Subcutaneous abdominal adipose tissue (tissue), 5 donors: ENCODE results near the gene AGER.
"Not testable (repeated sequence)": the region's sequence is repeated elsewhere in the genome, so short reads cannot be mapped to it uniquely, and the experiment has no call there.

Source experiments
- H3K27ac ChIP-seq: one replicate; pipeline ENCODE4 v1.7.0; 2013; ENCODE audit warnings: low read depth, mild to moderate bottlenecking, inconsistent platforms, low read length, moderate library complexity
- H3K27me3 ChIP-seq, 5 donors: one replicate each; pipeline ENCODE4 v1.7.0; 2013; ENCODE audit warnings: low read length in 5 of 5, inconsistent platforms in 1 of 5; ENCODE audit not compliant: control insufficient read depth in 5 of 5, insufficient read depth in 4 of 5
- H3K36me3 ChIP-seq, 5 donors: one replicate each; pipeline ENCODE4 v1.7.0; 2013; ENCODE audit warnings: low read length in 5 of 5; ENCODE audit not compliant: control insufficient read depth in 5 of 5, insufficient read depth in 5 of 5
- H3K4me1 ChIP-seq, 5 donors: one replicate each; pipeline ENCODE4 v1.7.0; 2013; ENCODE audit warnings: low read length in 5 of 5, mild to moderate bottlenecking in 3 of 5, moderate library complexity in 1 of 5; ENCODE audit not compliant: control insufficient read depth in 5 of 5, insufficient read depth in 5 of 5
- H3K4me3 ChIP-seq, 5 donors: one replicate each; pipeline ENCODE4 v1.7.0; 2013; ENCODE audit warnings: low read length in 5 of 5, low read depth in 1 of 5
- H3K9ac ChIP-seq, 5 donors: one replicate each; pipeline ENCODE4 v1.7.0; 2013; ENCODE audit warnings: low read length in 5 of 5, mild to moderate bottlenecking in 4 of 5, moderate library complexity in 3 of 5
- H3K9me3 ChIP-seq, 5 donors: one replicate each; pipeline ENCODE4 v1.7.0; 2013; ENCODE audit warnings: low read length in 5 of 5; ENCODE audit not compliant: control insufficient read depth in 5 of 5
- donor health status: healthy.
- donor health status: healthy.
- donor health status: healthy.
- donor health status: healthy.
- donor health status: healthy.

AGER gene

GRCh38 chr6:32149932-32150870 is 33.9 kb downstream of the AGER start:
- Histone ChIP-seq H3K9ac (no peak overlapping the region), H3K36me3 (no peaks in the 10 kb centered on the region), H3K27me3 (peaks cover 3 to 19% (median 8%) of the 10 kb centered on the region in 5 donors), H3K4me3 (no peak overlapping the region), H3K27ac (no peak overlapping the region), H3K4me1 (peaks cover 0 to 48% (median 46%) of the 10 kb centered on the region in 5 donors), H3K9me3 (no peaks in the 10 kb centered on the region)

GRCh38 chr6:32149092-32149755 is 34.8 kb downstream of the AGER start:
- H3K4me1 ChIP-seq, result peaks cover 0 to 38% (median 36%) of the 10 kb centered on the region in 5 donors
- H3K9ac ChIP-seq, result peak overlapping the region in 1 of 5 donors; percentile 25
- no peak overlapping the region for H3K27ac ChIP-seq
- H3K9me3 ChIP-seq, result no peaks in the 10 kb centered on the region
- peaks cover 3 to 19% (median 8%) of the 10 kb centered on the region in 5 donors for H3K27me3 ChIP-seq
- H3K36me3 ChIP-seq, result no peaks in the 10 kb centered on the region
- H3K4me3 ChIP-seq, result peak overlapping the region; percentile 58 to 69 (median 59)

- Histone ChIP-seq H3K4me1 (peaks cover 0 to 31% (median 31%) of the 10 kb centered on the region in 5 donors), H3K27me3 (peaks cover 3 to 19% (median 8%) of the 10 kb centered on the region in 5 donors), H3K27ac (no peak overlapping the region), H3K9ac (peak overlapping the region in 4 of 5 donors; percentile 1 to 69 (median 40)), H3K4me3 (peak overlapping the region; percentile 58 to 72 (median 63)), H3K36me3 (no peaks in the 10 kb centered on the region), H3K9me3 (no peaks in the 10 kb centered on the region)
Observed at GRCh38 chr6:32148289-32149091, 35.6 kb downstream of the AGER start.

GRCh38 chr6:32147401-32148132 is 36.5 kb downstream of the AGER start:
- peak overlapping the region in 1 of 5 donors; percentile 69 for H3K9ac ChIP-seq
- peaks cover 0 to 22% (median 21%) of the 10 kb centered on the region in 5 donors for H3K4me1 ChIP-seq
- peaks cover 3 to 19% (median 8%) of the 10 kb centered on the region in 5 donors for H3K27me3 ChIP-seq
- H3K4me3 ChIP-seq, result peak overlapping the region in 1 of 5 donors; percentile 63
- H3K27ac ChIP-seq, result no peak overlapping the region
- H3K36me3 ChIP-seq, result no peaks in the 10 kb centered on the region
- no peaks in the 10 kb centered on the region for H3K9me3 ChIP-seq

GRCh38 chr6:32146687-32147086 is 37.4 kb downstream of the AGER start:
- no peaks in the 10 kb centered on the region for H3K36me3 ChIP-seq
- H3K27ac ChIP-seq, result no peak overlapping the region

GRCh38 chr6:32146287-32146686 is 37.8 kb downstream of the AGER start:
- H3K27ac ChIP-seq, result no peak overlapping the region
- H3K4me3 ChIP-seq, result no peak overlapping the region
- H3K27me3 ChIP-seq, result peaks cover 3 to 19% (median 8%) of the 10 kb centered on the region in 5 donors

More at GRCh38 chr6:32146687-32147086, 37.4 kb downstream of the AGER start:
- Histone ChIP-seq H3K4me3 (no peak overlapping the region), H3K9me3 (no peaks in the 10 kb centered on the region), H3K9ac (no peak overlapping the region), H3K4me1 (peaks cover 0 to 15% (median 14%) of the 10 kb centered on the region in 5 donors), H3K27me3 (peaks cover 3 to 22% (median 8%) of the 10 kb centered on the region in 5 donors)

GRCh38 chr6:32144238-32144637 is 39.8 kb downstream of the AGER start:
- H3K4me3 ChIP-seq, H3K9ac ChIP-seq, H3K27me3 ChIP-seq, H3K36me3 ChIP-seq, H3K27ac ChIP-seq, H3K9me3 ChIP-seq: not testable (repeated sequence)
- peaks cover 2 to 20% (median 17%) of the 10 kb centered on the region in 5 donors for H3K4me1 ChIP-seq

More at GRCh38 chr6:32146287-32146686, 37.8 kb downstream of the AGER start:
- no peaks in the 10 kb centered on the region for H3K9me3 ChIP-seq
- H3K36me3 ChIP-seq, result no peaks in the 10 kb centered on the region
- no peak overlapping the region for H3K9ac ChIP-seq
- H3K4me1 ChIP-seq, result peaks cover 0 to 15% (median 14%) of the 10 kb centered on the region in 5 donors

GRCh38 chr6:32140420-32141046 is 43.5 kb downstream of the AGER start:
- Histone ChIP-seq H3K36me3 (no peaks in the 10 kb centered on the region), H3K4me1 (peaks cover 0 to 6% (median 3%) of the 10 kb centered on the region in 5 donors), H3K4me3 (no peak overlapping the region), H3K27ac (no peak overlapping the region), H3K27me3 (peaks cover 0 to 3% (median 0%) of the 10 kb centered on the region in 5 donors), H3K9ac (no peak overlapping the region), H3K9me3 (no peaks in the 10 kb centered on the region)

- Histone ChIP-seq H3K9ac (no peak overlapping the region), H3K9me3 (no peaks in the 10 kb centered on the region), H3K4me1 (peaks cover 0 to 6% (median 3%) of the 10 kb centered on the region in 5 donors), H3K36me3 (no peaks in the 10 kb centered on the region), H3K27me3 (peaks cover 0 to 3% (median 0%) of the 10 kb centered on the region in 5 donors), H3K4me3 (no peak overlapping the region), H3K27ac (no peak overlapping the region)
Observed at GRCh38 chr6:32139590-32139989, 44.5 kb downstream of the AGER start.
